ENCODE results near the gene OSBPL10. TPM values are rescaled to one million over a fixed set of nuclear protein-coding genes. Genes with fewer than 3 reads are reported as not detected.

OSBPL10 gene
- total RNA-seq, 4 donors from 2014 or later: 30.0 to 49.7 (median 43.7) TPM

- intact Hi-C loops (cut with DNase I; ENCODE audit: low total_unique reads): no loop called here
- Histone ChIP-seq H3K4me3 (no peak overlapping the region), H3K27ac (no peak overlapping the region), H3K36me3 (no peaks in the 10 kb centered on the region), H3K27me3 (no peaks in the 10 kb centered on the region), H3K4me1 (no peaks in the 10 kb centered on the region), H3K9me3 (no peaks in the 10 kb centered on the region)
- TF ChIP-seq POLR2A (IDR thresholded peaks at IDR 0.05): no peak
- TF ChIP-seq CTCF (IDR thresholded peaks at IDR 0.05): no peak
- DNase-seq: no peak
These were observed 127.5 kb downstream of the OSBPL10 start for GRCh38 chr3:31853580-31853979.

- TF ChIP-seq CTCF (IDR thresholded peaks at IDR 0.05) (no peak), POLR2A (IDR thresholded peaks at IDR 0.05) (no peak)
- H3K36me3 ChIP-seq: no peaks in the 10 kb centered on the region
- intact Hi-C loops (cut with DNase I; ENCODE audit: low total_unique reads): no loop called here
- H3K9me3 ChIP-seq: no peaks in the 10 kb centered on the region
- DNase-seq: no peak
- no peaks in the 10 kb centered on the region for H3K4me1 ChIP-seq
- H3K27ac ChIP-seq: peak overlapping the region in 1 of 2 donors; percentile 20
- H3K4me3 ChIP-seq: no peak overlapping the region
- no peaks in the 10 kb centered on the region for H3K27me3 ChIP-seq
These were observed 129.8 kb downstream of the OSBPL10 start for GRCh38 chr3:31851278-31851677.

- TF ChIP-seq POLR2A (IDR thresholded peaks at IDR 0.05) (no peak), CTCF (IDR thresholded peaks at IDR 0.05) (no peak)
These were observed 132.2 kb downstream of the OSBPL10 start for GRCh38 chr3:31848911-31849310.

GRCh38 chr3:31848163-31848818 is 132.8 kb downstream of the OSBPL10 start:
- no peaks in the 10 kb centered on the region for H3K36me3 ChIP-seq
- H3K4me1 ChIP-seq: no peaks in the 10 kb centered on the region
- H3K9me3 ChIP-seq: no peaks in the 10 kb centered on the region
- no peak overlapping the region for H3K4me3 ChIP-seq
- intact Hi-C loops (cut with DNase I; ENCODE audit: low total_unique reads): no loop called here
- DNase-seq: no peak
- no peak overlapping the region for H3K27ac ChIP-seq
- no peaks in the 10 kb centered on the region for H3K27me3 ChIP-seq
- TF ChIP-seq CTCF (IDR thresholded peaks at IDR 0.05) (no peak), POLR2A (IDR thresholded peaks at IDR 0.05) (no peak)

More at GRCh38 chr3:31848911-31849310, 132.2 kb downstream of the OSBPL10 start:
- Histone ChIP-seq H3K36me3 (no peaks in the 10 kb centered on the region), H3K4me1 (no peaks in the 10 kb centered on the region), H3K9me3 (no peaks in the 10 kb centered on the region), H3K4me3 (no peak overlapping the region), H3K27me3 (no peaks in the 10 kb centered on the region), H3K27ac (no peak overlapping the region)
- intact Hi-C loops (cut with DNase I; ENCODE audit: low total_unique reads): no loop called here
- DNase-seq: no peak

- no peak overlapping the region for H3K4me3 ChIP-seq
- intact Hi-C loops (cut with DNase I; ENCODE audit: low total_unique reads): no loop called here
- no peaks in the 10 kb centered on the region for H3K36me3 ChIP-seq
- TF ChIP-seq POLR2A (IDR thresholded peaks at IDR 0.05): no peak
- TF ChIP-seq CTCF (IDR thresholded peaks at IDR 0.05): no peak
- DNase-seq: no peak
- H3K9me3 ChIP-seq: no peaks in the 10 kb centered on the region
- no peak overlapping the region for H3K27ac ChIP-seq
- H3K27me3 ChIP-seq: no peaks in the 10 kb centered on the region
- H3K4me1 ChIP-seq: no peaks in the 10 kb centered on the region
These were observed 133.3 kb downstream of the OSBPL10 start for GRCh38 chr3:31847760-31848159.
